ENCODE results near the gene CCDC17.

GRCh38 chr1:45608175-45609156 lies 15.4 kb downstream of the CCDC17 start:
- TF ChIP-seq CTCF (IDR thresholded peaks at IDR 0.05) (no peak), POLR2A (IDR thresholded peaks at IDR 0.05) (no peak), POLR2AphosphoS5 (IDR thresholded peaks at IDR 0.05) (no peak), EP300 (IDR thresholded peaks at IDR 0.05) (no peak)
